Fibroblast of mammary gland (primary cell): Measurements from ENCODE around the gene CDH23.

Experiments
- DNase-seq: peaks from one replicate; pipeline ENCODE4 v3.0.0-alpha.2; 2010; ENCODE audit warnings: low read depth
- H3K4me3 ChIP-seq: 2 replicates; pipeline ENCODE4 v1.5.1; 2011; ENCODE audit warnings: low read depth, mild to moderate bottlenecking, low read length, moderate library complexity; ENCODE audit not compliant: control insufficient read depth
- CTCF ChIP-seq: conservative IDR thresholded peaks from 2 replicates; pipeline ENCODE4 v1.5.1; 2011; ENCODE audit warnings: low read depth, low read length, inconsistent platforms; ENCODE audit not compliant: control insufficient read depth, insufficient read depth

Gene CDH23

GRCh38 chr10:71368176-71368575 is 28.5 kb upstream of the CDH23 start:
- no peak for DNase-seq
- TF ChIP-seq CTCF: no peak
- no peak overlapping the region for H3K4me3 ChIP-seq

GRCh38 chr10:71368643-71369042 is 28.1 kb upstream of the CDH23 start:
- no peak for TF ChIP-seq CTCF
- H3K4me3 ChIP-seq: no peak overlapping the region
- DNase-seq: no peak

- H3K4me3 ChIP-seq: no peak overlapping the region
- TF ChIP-seq CTCF: no peak
- no peak for DNase-seq
Observed at GRCh38 chr10:71369602-71370001, 27.1 kb upstream of the CDH23 start.

GRCh38 chr10:71370031-71370430 is 26.7 kb upstream of the CDH23 start:
- no peak for DNase-seq
- no peak overlapping the region for H3K4me3 ChIP-seq
- no peak for TF ChIP-seq CTCF

- H3K4me3 ChIP-seq: no peak overlapping the region
- DNase-seq: no peak
- TF ChIP-seq CTCF: no peak
Observed at GRCh38 chr10:71371750-71372166, 25.0 kb upstream of the CDH23 start.

- H3K4me3 ChIP-seq: no peak overlapping the region
- no peak for DNase-seq
- TF ChIP-seq CTCF: no peak
Observed at GRCh38 chr10:71372882-71373495, 23.7 kb upstream of the CDH23 start.
